ENCODE results near the gene SLC34A3.
"Not testable (repeated sequence)": the region's sequence is repeated elsewhere in the genome, so short reads cannot be mapped to it uniquely, and the experiment has no call there.

The SLC34A3 gene

GRCh38 chr9:137241490-137242268, 11.0 kb downstream of the SLC34A3 start:
- DNase-seq (ENCODE audit: low spot score) = peak; percentile 87

GRCh38 chr9:137242269-137243203, 11.8 kb downstream of the SLC34A3 start:
- DNase-seq (ENCODE audit: low spot score) = peak; percentile 70

GRCh38 chr9:137243266-137243625, 12.5 kb downstream of the SLC34A3 start:
- DNase-seq (ENCODE audit: low spot score) = not testable (repeated sequence)

GRCh38 chr9:137243626-137244485, 13.2 kb downstream of the SLC34A3 start:
- DNase-seq (ENCODE audit: low spot score) = peak; percentile 50

- peak; percentile 48 for DNase-seq (ENCODE audit: low spot score)
These were observed 14.1 kb downstream of the SLC34A3 start for GRCh38 chr9:137244486-137245449.

- no peak for DNase-seq (ENCODE audit: low spot score)
These were observed 15.0 kb downstream of the SLC34A3 start for GRCh38 chr9:137245450-137246421.

GRCh38 chr9:137247135-137247915, 16.6 kb downstream of the SLC34A3 start:
- no peak for DNase-seq (ENCODE audit: low spot score)

GRCh38 chr9:137247916-137248175, 17.1 kb downstream of the SLC34A3 start:
- peak; percentile 22 for DNase-seq (ENCODE audit: low spot score)

GRCh38 chr9:137250329-137251193, 19.9 kb downstream of the SLC34A3 start:
- peak; percentile 31 for DNase-seq (ENCODE audit: low spot score)

- peak; percentile 19 for DNase-seq (ENCODE audit: low spot score)
These were observed 20.4 kb downstream of the SLC34A3 start, which contains the start of gene STPG3 for GRCh38 chr9:137251194-137251461. Gene STPG3 (plus strand): TSS chr9:137251286. CDS start chr9:137251287, 1 bp downstream.

- no peak for DNase-seq (ENCODE audit: low spot score)
These were observed 21.0 kb downstream of the SLC34A3 start for GRCh38 chr9:137251490-137252268.

- peak; percentile 19 for DNase-seq (ENCODE audit: low spot score)
These were observed 22.1 kb downstream of the SLC34A3 start for GRCh38 chr9:137252555-137253506.

GRCh38 chr9:137253717-137254623, 23.3 kb downstream of the SLC34A3 start:
- peak; percentile 21 for DNase-seq (ENCODE audit: low spot score)

- DNase-seq (ENCODE audit: low spot score) = peak; percentile 92
These were observed 24.1 kb downstream of the SLC34A3 start, which contains the start of gene NELFB for GRCh38 chr9:137254624-137255447. Gene NELFB (plus strand): TSS chr9:137255327.
